SK-N-SH treated with all-trans-retinoic acid at 6 μM for 48 hours (cell line): Measurements from ENCODE around the gene MEG3.

Experiments used
- ARNTL ChIP-seq: fragments of 450-650 bp; formaldehyde crosslinking; IDR thresholded peaks from 2 replicates; pipeline ENCODE4 v1.5.0; 2020; ENCODE audit warnings: low read depth, mild to moderate bottlenecking, moderate library complexity, borderline replicate concordance
- CREB5 ChIP-seq: fragments of 250-450 bp; sonication (Bioruptor Pico); IDR thresholded peaks from 2 replicates; pipeline ENCODE4 v1.5.1; 2020; ENCODE audit warnings: low read depth, mild to moderate bottlenecking, moderate library complexity
- CSRNP3 ChIP-seq: fragments of 250-450 bp; sonication (Bioruptor Pico); IDR thresholded peaks from 2 replicates; pipeline ENCODE4 v1.5.1; 2021; ENCODE audit warnings: mild to moderate bottlenecking, moderate library complexity
- ISL1 ChIP-seq: fragments of 250-450 bp; sonication (Bioruptor Pico); IDR thresholded peaks from 2 replicates; pipeline ENCODE4 v2.1.2; 2022; ENCODE audit warnings: mild to moderate bottlenecking, moderate library complexity
- PATZ1 ChIP-seq: fragments of 250-450 bp; sonication (Bioruptor Pico); IDR thresholded peaks from 2 replicates; pipeline ENCODE4 v1.8.0; 2020; ENCODE audit warnings: mild to moderate bottlenecking, moderate library complexity, borderline replicate concordance
- PPARA ChIP-seq: fragments of 250-450 bp; sonication (Bioruptor Pico); IDR thresholded peaks from 2 replicates; pipeline ENCODE4 v1.5.0; 2020; ENCODE audit warnings: mild to moderate bottlenecking, borderline replicate concordance
- RARB ChIP-seq: fragments of 250-450 bp; sonication (Bioruptor Pico); IDR thresholded peaks from 2 replicates; pipeline ENCODE4 v1.8.0; 2021; ENCODE audit warnings: mild to moderate bottlenecking, moderate library complexity
- TSHZ2 ChIP-seq: fragments of 250-450 bp; sonication (Bioruptor Pico); IDR thresholded peaks from 2 replicates; pipeline ENCODE4 v1.5.0; 2020; ENCODE audit warnings: mild to moderate bottlenecking, moderate library complexity
- ZC3H10 ChIP-seq: fragments of 250-450 bp; sonication (Bioruptor Pico); IDR thresholded peaks from 2 replicates; pipeline ENCODE4 v1.5.1; 2021; ENCODE audit warnings: mild to moderate bottlenecking, moderate library complexity
- ZFP3 ChIP-seq: fragments of 250-450 bp; sonication (Bioruptor Pico); IDR thresholded peaks from 2 replicates; pipeline ENCODE4 v1.5.0; 2020; ENCODE audit warnings: mild to moderate bottlenecking, moderate library complexity
- ZNF565 ChIP-seq: fragments of 450-650 bp; formaldehyde crosslinking; conservative IDR thresholded peaks from 2 replicates; pipeline ENCODE4 v1.5.0; 2020; ENCODE audit warnings: low read depth, mild to moderate bottlenecking, moderate library complexity
- ZNF70 ChIP-seq: fragments of 450-650 bp; formaldehyde crosslinking; IDR thresholded peaks from 2 replicates; pipeline ENCODE4 v1.5.0; 2020; ENCODE audit warnings: mild to moderate bottlenecking, moderate library complexity
- ZNF8 ChIP-seq: fragments of 450-650 bp; formaldehyde crosslinking; IDR thresholded peaks from 2 replicates; pipeline ENCODE4 v1.5.0; 2020; ENCODE audit warnings: mild to moderate bottlenecking, moderate library complexity

- TF ChIP-seq ARNTL (CRISPR knock-in tag) (no peak), ZNF8 (CRISPR knock-in tag) (no peak), PATZ1 (CRISPR knock-in tag) (no peak), CSRNP3 (CRISPR knock-in tag) (no peak), ZFP3 (CRISPR knock-in tag) (no peak), RARB (no peak), PPARA (CRISPR knock-in tag) (no peak), CREB5 (CRISPR knock-in tag) (no peak), ZC3H10 (CRISPR knock-in tag) (no peak), TSHZ2 (CRISPR knock-in tag) (no peak), ISL1 (CRISPR knock-in tag) (no peak), ZNF565 (CRISPR knock-in tag) (no peak), ZNF70 (CRISPR knock-in tag) (no peak)
Observed at GRCh38 chr14:100894416-100894815, 68.5 kb downstream of the MEG3 start.
